ENCODE data around the gene ODAD2.

Gene ODAD2

GRCh38 chr10:27986821-27987220 lies 12.1 kb downstream of the ODAD2 start:
- POLR2A ChIA-PET, result no interaction called here
- Histone ChIP-seq H3K9me3 (ENCODE audit: control insufficient read depth, insufficient read depth, low read depth, low read length) (no peaks in the 10 kb centered on the region), H3K36me3 (ENCODE audit: control insufficient read depth in 2 of 2, insufficient read depth in 1 of 2, low read length in 2 of 2) (no peaks in the 10 kb centered on the region; a peak in 1 of 3 replicates), H3K4me3 (ENCODE audit: low read depth, low read length) (no peak overlapping the region), H3K27ac (ENCODE audit: extremely low read depth, low read depth, low read length) (no peak overlapping the region), H3K4me1 (ENCODE audit: control insufficient read depth, insufficient read depth, low read length) (no peaks in the 10 kb centered on the region)
- TF ChIP-seq SCRT2 (tag by site-specific recombination; IDR thresholded peaks at IDR 0.05) (no peak), ZNF18 (tag by site-specific recombination; IDR thresholded peaks at IDR 0.05) (no peak), ZNF175 (tag by site-specific recombination; IDR thresholded peaks at IDR 0.05) (no peak), SP7 (tag by site-specific recombination; IDR thresholded peaks at IDR 0.05) (no peak), ZNF777 (tag by site-specific recombination; IDR thresholded peaks at IDR 0.05; ENCODE audit: borderline replicate concordance) (no peak)
- CTCF ChIA-PET, result no interaction called here

- TF ChIP-seq GLI4 (tag by site-specific recombination; IDR thresholded peaks at IDR 0.05), result no peak
- no peak for TF ChIP-seq ZNF580 (tag by site-specific recombination; IDR thresholded peaks at IDR 0.05)
- TF ChIP-seq PRDM10 (tag by site-specific recombination; IDR thresholded peaks at IDR 0.05), result no peak
- TF ChIP-seq ZNF501 (tag by site-specific recombination; IDR thresholded peaks at IDR 0.05), result no peak
- TF ChIP-seq ZNF155 (tag by site-specific recombination; IDR thresholded peaks at IDR 0.05), result no peak
- 0 out of 2 replicates have a peak, but pooled peaks have one; percentile 48 for TF ChIP-seq SCRT2 (tag by site-specific recombination; IDR thresholded peaks at IDR 0.05)
- no peak for TF ChIP-seq ZNF112 (tag by site-specific recombination; IDR thresholded peaks at IDR 0.05)
- Histone ChIP-seq H3K4me3 (ENCODE audit: low read depth, low read length) (no peak overlapping the region), H3K4me1 (ENCODE audit: control insufficient read depth, insufficient read depth, low read length) (no peaks in the 10 kb centered on the region), H3K9me3 (ENCODE audit: control insufficient read depth, insufficient read depth, low read depth, low read length) (no peaks in the 10 kb centered on the region), H3K36me3 (ENCODE audit: control insufficient read depth in 2 of 2, insufficient read depth in 1 of 2, low read length in 2 of 2) (no peaks in the 10 kb centered on the region; a peak in 1 of 3 replicates), H3K27ac (ENCODE audit: extremely low read depth, low read depth, low read length) (no peak overlapping the region)
- POLR2A ChIA-PET, result no interaction called here
- CTCF ChIA-PET, result no interaction called here
Observed at GRCh38 chr10:27982875-27983543, 15.9 kb downstream of the ODAD2 start.

- Histone ChIP-seq H3K4me1 (ENCODE audit: control insufficient read depth, insufficient read depth, low read length) (no peaks in the 10 kb centered on the region), H3K36me3 (ENCODE audit: control insufficient read depth in 2 of 2, insufficient read depth in 1 of 2, low read length in 2 of 2) (no peaks in the 10 kb centered on the region; a peak in 1 of 3 replicates), H3K4me3 (ENCODE audit: low read depth, low read length) (no peak overlapping the region), H3K9me3 (ENCODE audit: control insufficient read depth, insufficient read depth, low read depth, low read length) (no peaks in the 10 kb centered on the region), H3K27ac (ENCODE audit: extremely low read depth, low read depth, low read length) (no peak overlapping the region)
- POLR2A ChIA-PET, result no interaction called here
- CTCF ChIA-PET, result interaction anchor here (0.7 kb wide), 2 partner anchors 16 kb away, joined by 3 to 7 read pairs; no protein-coding TSS in a partner anchor
- TF ChIP-seq ZNF248 (tag by site-specific recombination; IDR thresholded peaks at IDR 0.05) (no peak), PATZ1 (tag by site-specific recombination; IDR thresholded peaks at IDR 0.05) (no peak), ZNF629 (tag by site-specific recombination; IDR thresholded peaks at IDR 0.05) (peak; percentile 63), ZNF501 (tag by site-specific recombination; IDR thresholded peaks at IDR 0.05) (no peak), ZNF362 (tag by site-specific recombination; IDR thresholded peaks at IDR 0.05) (no peak), ATF2 (tag by site-specific recombination; IDR thresholded peaks at IDR 0.05; ENCODE audit: low read depth) (peak; percentile 60)
Observed at GRCh38 chr10:27981744-27982143, 17.1 kb downstream of the ODAD2 start.

Measured in HEK293 (cell line).